Thymus (tissue), 11 donors: ENCODE data around the gene PPP1R14B. TPM values are rescaled to one million over a fixed set of nuclear protein-coding genes. Genes with fewer than 3 reads are reported as not detected.

Experiments used
- DNase-seq, 9 donors: peaks; one replicate each; pipeline ENCODE4 v3.0.0-alpha.2; 2013; ENCODE audit warnings: low spot score in 9 of 9, low read depth in 6 of 9, missing footprints in 1 of 9
- H3K27ac ChIP-seq, 2 donors: one replicate each; pipeline ENCODE4 v1.5.1; 2013; ENCODE audit warnings: control low read depth in 1 of 2, low read depth in 1 of 2, low read length in 1 of 2, mild to moderate bottlenecking in 1 of 2, moderate library complexity in 1 of 2
- H3K27me3 ChIP-seq, 2 donors: one replicate each; pipeline ENCODE4 v1.5.1; 2013; ENCODE audit warnings: low read length in 1 of 2; ENCODE audit not compliant: control insufficient read depth in 2 of 2, insufficient read depth in 1 of 2
- H3K36me3 ChIP-seq, 2 donors: one replicate each; pipeline ENCODE4 v1.5.1; 2013; ENCODE audit warnings: low read length in 1 of 2, mild to moderate bottlenecking in 1 of 2, moderate library complexity in 1 of 2; ENCODE audit not compliant: control insufficient read depth in 2 of 2, insufficient read depth in 2 of 2
- H3K4me1 ChIP-seq, 2 donors: one replicate each; pipeline ENCODE4 v1.5.1; 2013; ENCODE audit warnings: low read length in 2 of 2; ENCODE audit not compliant: control insufficient read depth in 2 of 2, insufficient read depth in 2 of 2
- H3K4me3 ChIP-seq, 2 donors: one replicate each; pipeline ENCODE4 v1.5.1; 2013; ENCODE audit warnings: low read length in 2 of 2, control low read depth in 1 of 2, mild to moderate bottlenecking in 1 of 2
- H3K9me3 ChIP-seq, 2 donors: one replicate each; pipeline ENCODE4 v1.5.1; 2013; ENCODE audit warnings: low read length in 1 of 2, mild to moderate bottlenecking in 1 of 2; ENCODE audit not compliant: control insufficient read depth in 2 of 2, insufficient read depth in 1 of 2
- WGBS: extraction: QIAGEN DNeasy Blood & Tissue Kit; methylation state at CpG from one replicate; pipeline ENCODE4 v1.1.7; 2013; 5-methylcytosine and 5-hydroxymethylcytosine counted together
- polyA plus RNA-seq: library from polyadenylated mRNA; stranded (reverse); fragments of 200-250 nt; gene quantifications from one replicate; pipeline ENCODE4 v1.2.3, GENCODE V29; 2013
- total RNA-seq: library from RNA; stranded (reverse); fragments of 120-200 nt; gene quantifications from one replicate; pipeline ENCODE4 v1.2.4, GENCODE V29; 2013
- donor health status: healthy.

PPP1R14B gene
- total and polyA plus RNA-seq, 2 donors, result 105 to 106 TPM

DNA sequence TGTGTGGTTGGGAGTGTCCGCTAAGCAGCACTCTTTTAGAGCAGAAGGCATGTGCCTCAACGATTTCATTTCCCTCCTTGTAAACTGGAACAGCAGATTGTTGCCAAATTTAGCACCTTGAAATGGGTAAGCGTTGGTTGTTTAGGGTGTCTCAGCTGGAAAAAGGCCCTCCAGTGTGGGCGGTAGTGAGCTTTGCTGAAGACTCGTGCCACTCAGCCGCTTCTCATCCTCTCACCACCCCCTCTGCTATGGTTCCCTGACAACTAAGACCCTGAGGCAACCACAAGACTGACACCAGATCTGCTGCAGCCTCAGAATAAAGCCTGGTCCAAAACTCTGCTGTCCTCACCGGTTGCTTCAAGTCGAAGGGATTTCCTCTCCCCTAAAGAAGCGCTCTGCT, 50.1 kb downstream of the PPP1R14B start:
- 93% methylated on average over 9 of the region's 9 CpGs for WGBS
- H3K27ac ChIP-seq, result no peak overlapping the region

More for the DNA sequence above, 50.1 kb downstream of the PPP1R14B start:
- no peak for DNase-seq
- Histone ChIP-seq H3K4me1 (no peaks in the 10 kb centered on the region), H3K27me3 (no peaks in the 10 kb centered on the region), H3K4me3 (no peak overlapping the region), H3K9me3 (no peaks in the 10 kb centered on the region), H3K36me3 (peaks cover 87 to 92% of the 10 kb centered on the region in 2 donors)

Other genes starting within 250 kb of the PPP1R14B start
- gene FLRT1, start 211.0 kb downstream of the PPP1R14B start, total RNA-seq, result 0.05 TPM
- 0.07 TPM for gene FLRT1, start 211.0 kb downstream of the PPP1R14B start, polyA plus RNA-seq
- gene MACROD1, start 80.8 kb downstream of the PPP1R14B start, total RNA-seq, result 16.6 TPM
- gene MACROD1, start 80.8 kb downstream of the PPP1R14B start, polyA plus RNA-seq, result 9.7 TPM
- 94.1 TPM for gene STIP1, start 60.8 kb downstream of the PPP1R14B start, total RNA-seq
- gene STIP1, start 60.8 kb downstream of the PPP1R14B start, polyA plus RNA-seq, result 46.7 TPM
- gene FERMT3, start 40.2 kb downstream of the PPP1R14B start, total RNA-seq, result 74.5 TPM
- 91.0 TPM for gene FERMT3, start 40.2 kb downstream of the PPP1R14B start, polyA plus RNA-seq
- 45.1 TPM for gene TRPT1, start 20.8 kb downstream of the PPP1R14B start, total RNA-seq
- gene TRPT1, start 20.8 kb downstream of the PPP1R14B start, polyA plus RNA-seq, result 66.7 TPM
- 48.7 TPM for gene NUDT22, start 20.7 kb downstream of the PPP1R14B start, total RNA-seq
- 93.2 TPM for gene NUDT22, start 20.7 kb downstream of the PPP1R14B start, polyA plus RNA-seq
- 18.1 TPM for gene DNAJC4, start 16.4 kb downstream of the PPP1R14B start, total RNA-seq
- gene DNAJC4, start 16.4 kb downstream of the PPP1R14B start, polyA plus RNA-seq, result 134 TPM
- 16.0 TPM for gene VEGFB, start 12.4 kb downstream of the PPP1R14B start, total RNA-seq
- gene VEGFB, start 12.4 kb downstream of the PPP1R14B start, polyA plus RNA-seq, result 70.2 TPM
- gene FKBP2, start 5.8 kb downstream of the PPP1R14B start, total RNA-seq, result 45.0 TPM
- 128 TPM for gene FKBP2, start 5.8 kb downstream of the PPP1R14B start, polyA plus RNA-seq
- gene PLCB3, start 4.6 kb upstream of the PPP1R14B start, total RNA-seq, result 5.8 TPM
- 7.3 TPM for gene PLCB3, start 4.6 kb upstream of the PPP1R14B start, polyA plus RNA-seq
- 65.8 TPM for gene BAD, start 37.7 kb upstream of the PPP1R14B start, total RNA-seq
- 64.1 TPM for gene BAD, start 37.7 kb upstream of the PPP1R14B start, polyA plus RNA-seq
- 7.3 TPM for gene GPR137, start 38.9 kb upstream of the PPP1R14B start, total RNA-seq
- gene GPR137, start 38.9 kb upstream of the PPP1R14B start, polyA plus RNA-seq, result 18.5 TPM
- not detected for gene KCNK4, start 44.4 kb upstream of the PPP1R14B start, total RNA-seq
- gene KCNK4, start 44.4 kb upstream of the PPP1R14B start, polyA plus RNA-seq, result not detected
- 0.19 TPM for gene CATSPERZ, start 53.4 kb upstream of the PPP1R14B start, total RNA-seq
- 0.78 TPM for gene CATSPERZ, start 53.4 kb upstream of the PPP1R14B start, polyA plus RNA-seq
- gene ESRRA, start 58.6 kb upstream of the PPP1R14B start, total RNA-seq, result 20.5 TPM
- gene ESRRA, start 58.6 kb upstream of the PPP1R14B start, polyA plus RNA-seq, result 48.0 TPM
- gene TRMT112, start 70.6 kb upstream of the PPP1R14B start, total RNA-seq, result 353 TPM
- gene TRMT112, start 70.6 kb upstream of the PPP1R14B start, polyA plus RNA-seq, result 294 TPM
- gene PRDX5, start 71.2 kb upstream of the PPP1R14B start, total RNA-seq, result 222 TPM
- 286 TPM for gene PRDX5, start 71.2 kb upstream of the PPP1R14B start, polyA plus RNA-seq
- 26.9 TPM for gene CCDC88B, start 93.3 kb upstream of the PPP1R14B start, total RNA-seq
- gene CCDC88B, start 93.3 kb upstream of the PPP1R14B start, polyA plus RNA-seq, result 480 TPM
- 17.8 TPM for gene RPS6KA4, start 112.2 kb upstream of the PPP1R14B start, total RNA-seq
- gene RPS6KA4, start 112.2 kb upstream of the PPP1R14B start, polyA plus RNA-seq, result 24.6 TPM